Fibroblast of mammary gland (primary cell): ENCODE data around the gene NUP42.
A peak's percentile ranks its signal among the peaks of the same experiment; 100 is the strongest.

ENCODE experiments used
- DNase-seq: peaks from one replicate; pipeline ENCODE4 v3.0.0-alpha.2; 2010; ENCODE audit warnings: low read depth
- H3K4me3 ChIP-seq: 2 replicates; pipeline ENCODE4 v1.5.1; 2011; ENCODE audit warnings: low read depth, mild to moderate bottlenecking, low read length, moderate library complexity; ENCODE audit not compliant: control insufficient read depth
- TF ChIP-seq, protein P1 (sequence below): conservative IDR thresholded peaks from 2 replicates; pipeline ENCODE4 v1.5.1; 2011; ENCODE audit warnings: low read depth, low read length, inconsistent platforms; ENCODE audit not compliant: control insufficient read depth, insufficient read depth

The NUP42 gene

DNA sequence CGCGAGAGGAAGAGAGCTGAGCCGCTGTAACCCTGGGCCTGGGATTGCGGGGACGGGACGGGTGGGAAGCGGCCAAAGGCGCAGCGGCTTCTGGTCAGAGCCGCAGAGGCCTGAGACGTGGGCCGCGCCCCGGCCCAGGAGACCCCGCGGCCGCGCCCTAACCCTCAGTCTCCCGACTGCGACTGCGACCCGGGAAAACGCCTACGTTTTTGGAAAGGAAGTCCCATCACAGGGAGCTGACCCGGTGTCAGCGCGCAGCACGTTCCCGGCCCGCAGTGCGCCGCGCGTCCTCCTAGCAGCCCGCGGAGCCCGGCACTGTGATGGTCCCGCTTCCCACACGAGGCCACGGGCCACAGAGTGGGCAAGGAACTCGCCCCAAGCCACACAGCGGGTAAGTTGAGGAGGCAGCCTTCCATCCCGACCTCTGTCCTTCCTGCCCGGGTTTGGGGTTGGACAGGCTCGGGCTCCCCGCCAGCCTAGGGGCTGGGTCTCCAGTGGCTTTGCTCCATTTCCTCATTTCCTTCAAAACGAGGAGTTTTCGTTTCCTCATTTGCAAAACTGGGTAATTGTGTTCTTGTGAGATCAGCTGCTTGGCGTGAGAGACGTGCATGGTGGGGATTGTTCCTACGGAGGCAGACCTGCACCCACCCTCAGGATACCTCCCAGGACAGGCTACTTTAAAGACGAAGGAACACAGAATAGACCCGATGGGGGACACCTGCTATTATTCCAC is 65.9 kb downstream of the NUP42 start:
- H3K4me3 ChIP-seq = peak overlapping the region; percentile 75
- TF ChIP-seq, protein P1, sequence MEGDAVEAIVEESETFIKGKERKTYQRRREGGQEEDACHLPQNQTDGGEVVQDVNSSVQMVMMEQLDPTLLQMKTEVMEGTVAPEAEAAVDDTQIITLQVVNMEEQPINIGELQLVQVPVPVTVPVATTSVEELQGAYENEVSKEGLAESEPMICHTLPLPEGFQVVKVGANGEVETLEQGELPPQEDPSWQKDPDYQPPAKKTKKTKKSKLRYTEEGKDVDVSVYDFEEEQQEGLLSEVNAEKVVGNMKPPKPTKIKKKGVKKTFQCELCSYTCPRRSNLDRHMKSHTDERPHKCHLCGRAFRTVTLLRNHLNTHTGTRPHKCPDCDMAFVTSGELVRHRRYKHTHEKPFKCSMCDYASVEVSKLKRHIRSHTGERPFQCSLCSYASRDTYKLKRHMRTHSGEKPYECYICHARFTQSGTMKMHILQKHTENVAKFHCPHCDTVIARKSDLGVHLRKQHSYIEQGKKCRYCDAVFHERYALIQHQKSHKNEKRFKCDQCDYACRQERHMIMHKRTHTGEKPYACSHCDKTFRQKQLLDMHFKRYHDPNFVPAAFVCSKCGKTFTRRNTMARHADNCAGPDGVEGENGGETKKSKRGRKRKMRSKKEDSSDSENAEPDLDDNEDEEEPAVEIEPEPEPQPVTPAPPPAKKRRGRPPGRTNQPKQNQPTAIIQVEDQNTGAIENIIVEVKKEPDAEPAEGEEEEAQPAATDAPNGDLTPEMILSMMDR = no peak
- peak; percentile 23 for DNase-seq

DNA sequence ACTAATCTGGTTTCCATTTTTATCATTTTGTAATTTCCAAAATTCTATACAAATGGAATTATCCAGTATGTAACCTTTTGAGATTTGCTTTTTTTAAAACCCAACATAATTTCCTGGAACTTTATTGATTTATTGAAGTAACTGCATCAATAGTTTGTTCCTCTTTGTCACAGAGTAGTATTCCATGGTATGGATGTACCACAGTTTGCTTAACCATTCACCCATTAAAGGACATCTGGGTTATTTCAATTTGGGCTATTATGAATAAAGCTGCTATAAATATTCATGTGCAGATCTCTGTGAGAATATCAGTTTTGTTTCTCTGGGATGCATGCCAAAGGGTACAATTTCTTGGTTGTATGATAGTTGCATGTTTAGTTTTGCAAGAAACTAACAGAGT is 67.6 kb downstream of the NUP42 start:
- DNase-seq = no peak
- TF ChIP-seq, protein P1 = no peak
- H3K4me3 ChIP-seq = no peak overlapping the region
